GM12878 (cell line): ENCODE results near the gene POFUT1. TPM values are rescaled to one million over a fixed set of nuclear protein-coding genes. Genes with fewer than 3 reads are reported as not detected.

ENCODE experiments used
- ATAC-seq: fragments of 200-7000 bp; cut with Tn5 transposase; 3 replicates; pipeline ENCODE4 v1.9.1; 2020; ENCODE audit warnings: mild to moderate bottlenecking, moderate library complexity
- BruUV-seq: library from RNA; stranded (reverse); fragments of 400-500 nt; replicated peaks from 2 replicates; lab custom pipeline; 2021; lab: Mats Ljungman, UMichigan
- CTCF ChIA-PET: fragments of 300-600 bp; sonication (Branson Sonifier 250); formaldehyde crosslinking; extraction: SDS; loops from one replicate; lab custom pipeline; 2021; ENCODE audit warnings: inconsistent platforms; lab: Yijun Ruan, JAX
- POLR2A ChIA-PET: fragments of 350-600 bp; formaldehyde crosslinking; extraction: SDS; loops from one replicate; lab custom pipeline; 2021; ENCODE audit warnings: inconsistent platforms; lab: Charles Lee
- RAD21 ChIA-PET: fragments of 300-600 bp; sonication (Branson Sonifier 250); formaldehyde crosslinking; loops from one replicate; lab custom pipeline; 2023; ENCODE audit warnings: antibody characterized with exemption; ENCODE audit not compliant: unreplicated experiment; lab: Charles Lee
- SMC1A ChIA-PET: fragments of 300-600 bp; sonication (Branson Sonifier 250); formaldehyde crosslinking; loops from one replicate; lab custom pipeline; 2023; ENCODE audit not compliant: unreplicated experiment, uncharacterized antibody; lab: Charles Lee
- DNase-seq: peaks from one replicate; pipeline ENCODE4 v3.0.0-alpha.2; 2011; ENCODE audit warnings: low read depth, low spot score
- FAIRE-seq: peaks from 3 replicates; lab custom pipeline; 2011; peaks lifted over from hg19 to GRCh38; lab: Jason Lieb, UNC
- H2AFZ ChIP-seq: 2 replicates; pipeline ENCODE4 v1.6.0; 2011; ENCODE audit warnings: low read depth, low read length, control low read depth; ENCODE audit not compliant: control insufficient read depth
- H3K27ac ChIP-seq: 2 replicates; pipeline ENCODE4 v1.5.1; 2011; ENCODE audit warnings: control low read depth; ENCODE audit not compliant: control insufficient read depth, insufficient read depth
- H3K27me3 ChIP-seq, 2 experiments: replicated peaks in 1 of 2; 2 replicates each; pipeline versions ENCODE4 v1.6.0 to v1.6.1; 2011; ENCODE audit warnings: low read length in 1 of 2; ENCODE audit not compliant: control insufficient read depth in 2 of 2, insufficient read depth in 2 of 2
- H3K36me3 ChIP-seq, 2 experiments: 2 replicates each; pipeline ENCODE4 v1.5.1; 2011; ENCODE audit warnings: low read length in 1 of 2; ENCODE audit not compliant: control insufficient read depth in 2 of 2, insufficient read depth in 2 of 2
- H3K4me1 ChIP-seq: 2 replicates; pipeline ENCODE4 v1.6.1; 2011; ENCODE audit warnings: mild to moderate bottlenecking, low read length, moderate library complexity, mixed read lengths; ENCODE audit not compliant: control insufficient read depth, insufficient read depth
- H3K4me2 ChIP-seq: 2 replicates; pipeline ENCODE4 v1.6.0; 2011; ENCODE audit warnings: control low read depth; ENCODE audit not compliant: control insufficient read depth, insufficient read depth
- H3K4me3 ChIP-seq: fragments of 200-600 bp; sonication (generic); 2 replicates; pipeline ENCODE4 v1.5.1; 2016
- H3K79me2 ChIP-seq: 2 replicates; pipeline ENCODE4 v1.6.0; 2011; ENCODE audit warnings: low read length; ENCODE audit not compliant: control insufficient read depth, insufficient read depth
- H3K9ac ChIP-seq: 2 replicates; pipeline ENCODE4 v1.8.0; 2011; ENCODE audit warnings: low read length, control low read depth, mixed read lengths; ENCODE audit not compliant: control insufficient read depth, insufficient read depth
- H3K9me3 ChIP-seq: replicated peaks from 3 replicates; pipeline ENCODE4 v1.5.1; 2011; ENCODE audit warnings: mild to moderate bottlenecking, low read length; ENCODE audit not compliant: control insufficient read depth, insufficient read depth
- H4K20me1 ChIP-seq: 2 replicates; pipeline ENCODE4 v1.6.0; 2011; ENCODE audit not compliant: control insufficient read depth, insufficient read depth
- CREM ChIP-seq: IDR thresholded peaks from 2 replicates; pipeline ENCODE4 v1.6.1; 2014; ENCODE audit warnings: antibody characterized with exemption, low read depth
- EGR1 ChIP-seq, 2 experiments: IDR thresholded peaks; 1 replicate in 1 of 2; 2 replicates in 1 of 2; pipeline ENCODE4 v1.6.1; 2011 to 2012; ENCODE audit warnings: low read depth in 2 of 2, low read length in 2 of 2, borderline replicate concordance in 1 of 2, mild to moderate bottlenecking in 1 of 2, moderate library complexity in 1 of 2
- EP300 ChIP-seq, 2 experiments: fragments of 150-350 bp in 1 of 2; IDR thresholded peaks; 2 replicates each; pipeline ENCODE4 v1.6.1; 2011 to 2012; ENCODE audit warnings: low read depth in 2 of 2, low read length in 2 of 2, borderline replicate concordance in 1 of 2, improper control_type of control experiment in 1 of 2, inconsistent platforms in 1 of 2; ENCODE audit not compliant: control insufficient read depth in 1 of 2
- JUND ChIP-seq: IDR thresholded peaks from 2 replicates; pipeline ENCODE4 v1.6.1; 2012; ENCODE audit warnings: low read depth, mild to moderate bottlenecking, low read length, improper control_type of control experiment, moderate library complexity
- RUNX3 ChIP-seq: IDR thresholded peaks from 2 replicates; pipeline ENCODE4 v1.6.1; 2012; ENCODE audit warnings: low read length, inconsistent platforms
- STAT3 ChIP-seq: IDR thresholded peaks from 2 replicates; pipeline ENCODE4 v1.6.1; 2011; ENCODE audit warnings: low read depth, low read length, improper control_type of control experiment
- TCF12 ChIP-seq: IDR thresholded peaks from 2 replicates; pipeline ENCODE4 v1.6.1; 2011; ENCODE audit warnings: low read depth, mild to moderate bottlenecking, low read length
- WGBS: methylation state at CpG from one replicate; pipeline ENCODE4 v1.1.6; 2016; ENCODE audit warnings: low lambda C conversion rate; ENCODE audit not compliant: insufficient replicate concordance, insufficient coverage; ENCODE audit errors: missing lambda C conversion rate; 5-methylcytosine and 5-hydroxymethylcytosine counted together
- in situ Hi-C: fragments of 300-500 bp; cut with MboI; formaldehyde crosslinking; loops from 9 replicates; pipeline ENCODE4 v1.14.3; 2018; ENCODE audit warnings: mixed read lengths
- intact Hi-C: fragments of 100-400 bp; cut with micrococcal nuclease; formaldehyde crosslinking; loops from one replicate; pipeline ENCODE4 v1.14.2; 2022; ENCODE audit not compliant: unreplicated experiment
- polyA plus RNA-seq, 11 experiments: library from polyadenylated mRNA; depleted of rRNA in 4 of 11; unstranded in 6 of 11; stranded (reverse) in 5 of 11; fragments of >200 nt; fragmentation: Nextera tagmentation in 4 of 11; fragmentation: Illumina TruSeq in 1 of 11; extraction: Ambion mirVana in 4 of 11; extraction: Trizol in 1 of 11; gene quantifications; 1 replicate in 1 of 11; 2 replicates in 10 of 11; pipeline versions ENCODE4 v1.2.1 to v1.2.3, GENCODE V29; 2011 to 2016; ENCODE audit warnings: inconsistent platforms in 2 of 11, missing spikeins in 2 of 11, low read depth in 1 of 11
- total RNA-seq, 4 experiments: library from RNA; depleted of rRNA in 3 of 4; stranded (reverse); fragments of >200 nt in 3 of 4; fragmentation: Illumina TruSeq in 1 of 4; extraction: Trizol in 1 of 4; gene quantifications; 2 replicates each; pipeline versions ENCODE4 v1.2.1 to v1.2.3, GENCODE V29; 2013 to 2021
- TF ChIP-seq, protein P1 (sequence below): IDR thresholded peaks from 2 replicates; pipeline ENCODE4 v1.6.1; 2011; ENCODE audit warnings: borderline replicate concordance, low read depth, mild to moderate bottlenecking, moderate library complexity, low read length; ENCODE audit not compliant: insufficient read depth, poor library complexity, severe bottlenecking
- TF ChIP-seq, protein P2 (sequence below): fragments of 450-650 bp; IDR thresholded peaks from 2 replicates; pipeline ENCODE4 v1.6.1; 2017; ENCODE audit warnings: borderline replicate concordance

Gene POFUT1
- total and polyA plus RNA-seq, 10 of the 15 experiments (the other 5 are each of a cell fraction or from before 2014, with no cell fraction given), result 2.6 to 33.4 (median 23.1) TPM

DNA sequence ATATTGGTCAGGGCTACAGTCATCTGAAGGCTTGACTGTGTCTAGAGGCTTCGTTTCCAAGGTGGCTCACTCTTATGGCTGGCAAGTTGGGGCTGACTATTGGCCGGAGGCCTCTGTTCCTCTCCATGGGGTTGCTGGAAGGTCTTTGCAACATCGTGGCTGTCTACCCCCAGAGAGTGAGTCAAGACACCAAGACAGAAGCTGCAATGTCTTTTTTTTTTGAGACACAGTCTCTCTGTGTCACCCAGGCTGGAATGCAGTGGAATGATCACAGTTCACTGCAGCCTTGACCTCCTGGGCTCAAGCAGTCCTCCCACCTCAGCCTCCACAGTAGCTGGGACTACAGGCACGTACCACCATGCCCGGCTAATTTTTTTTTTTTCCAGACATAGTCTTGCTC, 40.4 kb downstream of the POFUT1 start:
- ChIA-PET POLR2A (no interaction called here), SMC1A (no interaction called here), RAD21 (no interaction called here), CTCF (no interaction called here)
- Histone ChIP-seq H4K20me1 (no peaks in the 10 kb centered on the region), H3K27ac (no peak overlapping the region), H3K4me2 (no peak overlapping the region), H2AFZ (no peak overlapping the region), H3K4me3 (no peak overlapping the region), H3K4me1 (peaks cover 6% of the 10 kb centered on the region), H3K36me3 (no peaks in the 10 kb centered on the region), H3K9me3 (no peaks in the 10 kb centered on the region; the same call in 2 of the 3 replicates), H3K79me2 (no peaks in the 10 kb centered on the region), H3K9ac (no peak overlapping the region), H3K27me3 (no peaks in the 10 kb centered on the region)
- DNase-seq (no peak), FAIRE-seq (no peak), ATAC-seq (no peak)
- intact Hi-C loops, result no loop called here
- BruUV-seq, result no TSS peak
- WGBS, result 58% methylated on average over 5 of the region's 5 CpGs
- in situ Hi-C loops, result no loop called here
- TF ChIP-seq, protein P1, sequence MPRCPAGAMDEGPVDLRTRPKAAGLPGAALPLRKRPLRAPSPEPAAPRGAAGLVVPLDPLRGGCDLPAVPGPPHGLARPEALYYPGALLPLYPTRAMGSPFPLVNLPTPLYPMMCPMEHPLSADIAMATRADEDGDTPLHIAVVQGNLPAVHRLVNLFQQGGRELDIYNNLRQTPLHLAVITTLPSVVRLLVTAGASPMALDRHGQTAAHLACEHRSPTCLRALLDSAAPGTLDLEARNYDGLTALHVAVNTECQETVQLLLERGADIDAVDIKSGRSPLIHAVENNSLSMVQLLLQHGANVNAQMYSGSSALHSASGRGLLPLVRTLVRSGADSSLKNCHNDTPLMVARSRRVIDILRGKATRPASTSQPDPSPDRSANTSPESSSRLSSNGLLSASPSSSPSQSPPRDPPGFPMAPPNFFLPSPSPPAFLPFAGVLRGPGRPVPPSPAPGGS, result peak; percentile 44
- no peak for TF ChIP-seq EGR1 (IDR thresholded peaks at IDR 0.05; ENCODE audit: borderline replicate concordance in 1 of 2, low read depth in 2 of 2, low read length in 2 of 2)

DNA sequence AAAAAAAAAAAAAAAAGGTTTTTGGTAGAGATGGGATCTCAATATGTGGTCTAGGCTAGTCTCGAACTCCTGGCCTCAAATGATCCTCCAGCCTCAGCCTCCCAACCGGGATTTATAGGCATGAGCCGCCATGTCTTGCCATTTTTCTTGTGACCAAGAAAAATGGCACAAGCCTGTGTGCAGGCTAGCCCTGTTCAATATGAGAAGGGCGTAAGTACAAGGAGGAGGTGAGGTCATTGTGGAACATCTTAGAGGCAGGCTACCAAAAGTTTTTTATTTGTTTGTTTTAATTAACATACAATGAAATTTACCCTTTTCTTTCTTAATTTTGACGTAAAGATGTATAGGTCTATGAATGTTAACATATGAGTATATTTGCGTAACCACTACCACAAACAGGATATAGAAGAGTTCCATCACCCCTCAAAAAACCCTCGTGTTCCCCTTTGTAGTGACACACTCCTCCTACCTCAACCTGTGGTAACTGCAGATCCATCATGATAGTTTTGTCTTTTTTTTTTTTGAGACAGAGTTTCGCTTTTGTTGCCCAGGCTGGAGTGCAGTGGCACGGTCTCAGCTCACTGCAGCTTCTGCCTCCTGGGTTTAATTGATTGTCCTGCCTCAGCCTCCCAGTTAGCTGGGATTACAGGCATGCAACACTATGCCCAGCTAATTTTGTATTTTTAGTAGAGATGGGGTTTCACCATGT, 41.5 kb downstream of the POFUT1 start:
- Histone ChIP-seq H3K9me3 (peaks cover 3% of the 10 kb centered on the region; the same call in 2 of the 3 replicates), H2AFZ (no peak overlapping the region), H3K4me2 (0 out of 2 replicates have a peak overlapping the region, but pooled peaks have one; percentile 7), H3K36me3 (no peaks in the 10 kb centered on the region), H3K27ac (no peak overlapping the region), H3K27me3 (no peaks in the 10 kb centered on the region), H3K79me2 (no peaks in the 10 kb centered on the region), H3K4me1 (peaks cover 6% of the 10 kb centered on the region), H3K9ac (no peak overlapping the region), H4K20me1 (no peaks in the 10 kb centered on the region), H3K4me3 (no peak overlapping the region)
- POLR2A ChIA-PET, result interaction anchor here (0.6 kb wide), 1 partner anchor 380 kb away, joined by 5 read pairs; no protein-coding TSS in a partner anchor
- TF ChIP-seq JUND (no peak), EP300 (IDR thresholded peaks at IDR 0.05; ENCODE audit: borderline replicate concordance in 1 of 2, control insufficient read depth in 1 of 2, low read depth in 2 of 2, low read length in 2 of 2) (no peak), RUNX3 (peak; percentile 65), CREM (0 out of 2 replicates have a peak, but pooled peaks have one; percentile 12), TCF12 (no peak), STAT3 (no peak)
- TF ChIP-seq, protein P2, sequence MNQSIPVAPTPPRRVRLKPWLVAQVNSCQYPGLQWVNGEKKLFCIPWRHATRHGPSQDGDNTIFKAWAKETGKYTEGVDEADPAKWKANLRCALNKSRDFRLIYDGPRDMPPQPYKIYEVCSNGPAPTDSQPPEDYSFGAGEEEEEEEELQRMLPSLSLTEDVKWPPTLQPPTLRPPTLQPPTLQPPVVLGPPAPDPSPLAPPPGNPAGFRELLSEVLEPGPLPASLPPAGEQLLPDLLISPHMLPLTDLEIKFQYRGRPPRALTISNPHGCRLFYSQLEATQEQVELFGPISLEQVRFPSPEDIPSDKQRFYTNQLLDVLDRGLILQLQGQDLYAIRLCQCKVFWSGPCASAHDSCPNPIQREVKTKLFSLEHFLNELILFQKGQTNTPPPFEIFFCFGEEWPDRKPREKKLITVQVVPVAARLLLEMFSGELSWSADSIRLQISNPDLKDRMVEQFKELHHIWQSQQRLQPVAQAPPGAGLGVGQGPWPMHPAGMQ, result no peak
- ATAC-seq (peak; percentile 69), DNase-seq (no peak), FAIRE-seq (no peak)
- SMC1A ChIA-PET, result no interaction called here
- in situ Hi-C loops, result no loop called here
- intact Hi-C loops, result no loop called here
- 51% methylated on average over 9 of the region's 9 CpGs for WGBS
- RAD21 ChIA-PET, result interaction anchor here (1.0 kb wide), 1 partner anchor 36 kb away, joined by 3 read pairs; no protein-coding TSS in a partner anchor
- CTCF ChIA-PET, result interaction anchor here (0.6 kb wide), 1 partner anchor 43 kb away, joined by 3 read pairs; no protein-coding TSS in a partner anchor
- BruUV-seq, result no TSS peak
